T-helper 17 cell (primary cell): ENCODE measurements around the gene CMTM1. TPM values are rescaled to one million over a fixed set of nuclear protein-coding genes. Genes with fewer than 3 reads are reported as not detected.
A peak's percentile ranks its signal among the peaks of the same experiment; 100 is the strongest.

Experiments
- ATAC-seq: fragments of 150-1000 bp; cut with Tn5 transposase; 2 replicates; pipeline ENCODE4 v1.10.0; 2021; ENCODE audit warnings: mild to moderate bottlenecking, moderate library complexity
- DNase-seq, 3 donors: peaks; one replicate each; pipeline versions ENCODE4 v3.0.0 to v3.0.0-alpha.2; 2020 to 2021
- H3K9me3 ChIP-seq: one replicate; pipeline ENCODE4 v1.7.0; 2013; ENCODE audit warnings: low read length, mild to moderate bottlenecking; ENCODE audit not compliant: control insufficient read depth, poor library complexity, severe bottlenecking
- H3K27ac Mint-ChIP-seq: one replicate; pipeline ENCODE4 v1.8.0; 2022; ENCODE audit warnings: mild to moderate bottlenecking, moderate library complexity, mixed read lengths
- H3K27me3 Mint-ChIP-seq: one replicate; pipeline ENCODE4 v1.8.0; 2022; ENCODE audit warnings: mixed read lengths
- H3K36me3 Mint-ChIP-seq: one replicate; pipeline ENCODE4 v1.8.0; 2022; ENCODE audit warnings: low read depth, mixed read lengths
- H3K4me1 Mint-ChIP-seq: one replicate; pipeline ENCODE4 v1.8.0; 2022; ENCODE audit warnings: mild to moderate bottlenecking, mixed read lengths
- H3K4me3 Mint-ChIP-seq: one replicate; pipeline ENCODE4 v1.8.0; 2022; ENCODE audit warnings: mild to moderate bottlenecking, moderate library complexity, mixed read lengths
- total RNA-seq, 4 donors: library from RNA in 2 of 4; stranded (reverse) in 2 of 4; gene quantifications; one replicate each; pipeline ENCODE4 v1.2.3 and lab custom pipeline; 2022 to 2026

CMTM1 gene
- total RNA-seq, 2 donors from 2014 or later = 3.3 to 3.6 TPM

DNA sequence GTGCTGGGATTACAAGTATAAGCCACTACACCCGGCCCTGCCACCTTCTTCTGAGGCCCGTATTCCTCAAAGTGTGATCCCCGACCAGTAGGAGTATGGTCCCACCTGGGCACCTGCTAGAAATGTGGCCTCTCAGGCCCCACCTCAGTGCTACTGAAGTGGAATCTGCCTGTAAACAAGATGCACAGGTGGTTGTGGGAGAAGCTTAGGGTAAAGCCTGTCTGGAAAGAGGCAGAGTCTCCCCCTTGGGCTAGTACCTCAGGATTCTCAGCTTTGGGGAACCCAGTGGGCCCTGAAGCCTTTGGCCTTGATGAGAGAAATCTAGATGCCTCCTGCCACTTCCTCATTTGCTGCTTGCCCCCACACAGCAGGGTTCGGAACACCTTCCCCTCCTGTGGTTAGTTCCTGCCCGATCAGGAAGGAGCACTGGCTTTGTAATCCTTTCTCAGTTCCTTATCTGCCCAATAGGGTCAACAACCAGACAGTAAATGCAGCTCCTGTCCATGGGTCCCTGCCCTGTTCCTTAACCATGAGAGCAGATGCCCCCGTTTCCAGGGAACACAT is 41.6 kb upstream of the CMTM1 start:
- ATAC-seq = peak; percentile 37
- no peaks in the 10 kb centered on the region for H3K36me3 Mint-ChIP-seq
- H3K9me3 ChIP-seq = no peaks in the 10 kb centered on the region
- peak overlapping the region; percentile 73 for H3K4me3 Mint-ChIP-seq
- H3K4me1 Mint-ChIP-seq = peaks cover 62% of the 10 kb centered on the region
- DNase-seq = no peak
- H3K27me3 Mint-ChIP-seq = no peaks in the 10 kb centered on the region
- peak overlapping the region; percentile 96 for H3K27ac Mint-ChIP-seq

DNA sequence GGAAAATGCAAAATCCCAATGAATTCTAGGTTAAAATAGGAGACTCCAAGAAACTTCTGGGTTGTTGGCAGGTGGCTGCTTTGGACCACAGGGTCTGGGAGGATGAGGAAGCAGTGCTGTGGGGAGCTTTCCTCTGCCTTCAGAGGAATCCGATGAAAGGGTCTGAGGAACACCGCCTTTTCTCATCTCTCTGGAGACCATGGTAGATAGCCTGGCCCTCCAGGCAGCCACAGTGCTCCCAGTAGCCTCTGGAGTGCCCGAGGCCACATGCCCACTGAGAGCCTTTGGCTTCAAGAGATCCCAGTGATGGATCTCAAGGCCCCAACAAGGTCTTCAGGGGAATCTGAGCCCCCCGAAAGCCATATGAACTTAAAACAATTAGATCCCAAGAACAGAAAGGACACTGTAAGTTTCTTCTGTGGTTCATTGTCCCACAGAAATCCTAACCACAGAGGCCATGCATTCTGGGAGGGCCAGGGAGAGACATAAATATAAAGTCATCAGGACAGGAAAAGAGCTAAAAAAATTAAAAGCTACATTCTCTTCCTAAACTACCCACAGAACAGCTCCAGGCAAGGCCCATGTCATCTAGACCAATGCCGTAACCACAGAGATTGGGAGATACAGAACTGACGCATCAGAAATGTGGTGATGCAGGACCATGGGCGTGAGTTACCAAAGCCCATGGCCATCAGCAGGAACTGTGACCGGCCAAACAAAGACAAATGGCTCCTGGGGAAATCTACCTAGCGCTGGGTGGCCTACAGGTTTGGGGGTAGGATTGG is 40.7 kb upstream of the CMTM1 start:
- no peaks in the 10 kb centered on the region for H3K9me3 ChIP-seq
- Mint-ChIP-seq H3K27me3 (no peaks in the 10 kb centered on the region), H3K4me3 (peak overlapping the region; percentile 41), H3K27ac (peak overlapping the region; percentile 96), H3K36me3 (no peaks in the 10 kb centered on the region), H3K4me1 (peaks cover 56% of the 10 kb centered on the region)
- no peak for DNase-seq
- ATAC-seq = no peak

DNA sequence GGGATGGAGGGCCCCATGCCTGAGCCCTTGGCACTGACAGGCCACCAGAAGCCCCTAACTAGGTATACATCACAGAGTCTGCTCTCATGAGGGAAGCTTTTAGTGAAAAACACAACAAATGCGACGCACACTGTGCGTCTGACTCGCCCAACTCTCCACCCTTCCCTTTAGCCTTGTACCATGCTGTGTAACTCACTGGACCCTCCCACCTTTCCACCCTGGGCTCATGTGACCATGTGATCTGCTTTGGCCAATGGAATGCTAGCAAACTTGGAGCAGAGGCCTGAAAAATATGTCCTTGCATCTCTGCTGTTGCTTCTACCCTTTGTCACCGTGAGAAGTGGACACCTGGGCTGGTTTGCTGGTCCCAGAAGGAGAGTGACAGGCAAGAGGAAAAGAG is 37.9 kb upstream of the CMTM1 start:
- Mint-ChIP-seq H3K27me3 (no peaks in the 10 kb centered on the region), H3K4me1 (peaks cover 33% of the 10 kb centered on the region), H3K36me3 (no peaks in the 10 kb centered on the region), H3K27ac (peak overlapping the region; percentile 80), H3K4me3 (no peak overlapping the region)
- DNase-seq (no peak), ATAC-seq (no peak)
- no peaks in the 10 kb centered on the region for H3K9me3 ChIP-seq

DNA sequence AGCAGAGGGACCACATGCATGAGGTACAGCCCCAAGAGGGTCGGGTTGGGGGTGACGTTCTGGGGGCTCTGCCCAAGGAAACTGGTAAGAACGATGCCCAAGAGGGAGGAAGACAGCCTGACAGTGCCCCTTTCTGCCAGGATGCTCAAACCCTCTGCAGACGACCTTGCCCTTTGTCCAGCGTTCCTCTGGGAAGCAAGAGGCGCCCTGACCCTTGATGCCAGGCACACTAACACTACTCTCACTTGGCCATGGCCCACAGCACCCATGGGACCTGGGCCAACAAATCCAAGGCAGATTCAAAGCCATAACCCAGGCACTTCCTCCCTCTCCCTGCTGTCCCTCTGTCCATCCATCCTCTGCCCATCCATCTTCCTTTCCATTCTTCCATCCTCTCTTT is 36.8 kb upstream of the CMTM1 start:
- ATAC-seq = no peak
- Mint-ChIP-seq H3K4me3 (peak overlapping the region; percentile 12), H3K27me3 (no peaks in the 10 kb centered on the region), H3K36me3 (no peaks in the 10 kb centered on the region), H3K27ac (peak overlapping the region; percentile 80), H3K4me1 (peaks cover 26% of the 10 kb centered on the region)
- no peak for DNase-seq
- no peaks in the 10 kb centered on the region for H3K9me3 ChIP-seq

DNA sequence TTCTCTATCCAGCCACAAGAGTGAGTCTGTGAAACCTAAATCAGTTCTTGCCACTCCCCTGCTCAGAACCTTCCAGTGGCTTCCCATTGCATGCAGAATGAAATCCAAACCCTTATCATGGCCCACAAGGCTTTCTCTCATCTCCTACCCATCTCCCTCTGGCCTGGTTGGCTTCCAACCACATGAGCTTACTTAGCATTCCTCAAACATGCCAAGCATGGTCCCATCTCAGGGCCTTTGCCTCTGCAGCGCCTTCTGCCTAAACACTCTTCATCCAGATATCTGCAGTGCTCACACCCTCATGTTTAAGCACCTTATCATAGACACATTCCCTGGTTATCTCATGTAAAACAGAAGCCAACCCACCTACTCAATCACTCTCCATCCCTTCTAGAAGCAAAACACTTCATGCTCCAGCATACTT is 31.9 kb upstream of the CMTM1 start:
- Mint-ChIP-seq H3K27me3 (no peaks in the 10 kb centered on the region), H3K4me3 (no peak overlapping the region), H3K36me3 (peaks cover 7% of the 10 kb centered on the region), H3K4me1 (peaks cover 26% of the 10 kb centered on the region), H3K27ac (no peak overlapping the region)
- DNase-seq (no peak), ATAC-seq (no peak)
- H3K9me3 ChIP-seq = no peaks in the 10 kb centered on the region

DNA sequence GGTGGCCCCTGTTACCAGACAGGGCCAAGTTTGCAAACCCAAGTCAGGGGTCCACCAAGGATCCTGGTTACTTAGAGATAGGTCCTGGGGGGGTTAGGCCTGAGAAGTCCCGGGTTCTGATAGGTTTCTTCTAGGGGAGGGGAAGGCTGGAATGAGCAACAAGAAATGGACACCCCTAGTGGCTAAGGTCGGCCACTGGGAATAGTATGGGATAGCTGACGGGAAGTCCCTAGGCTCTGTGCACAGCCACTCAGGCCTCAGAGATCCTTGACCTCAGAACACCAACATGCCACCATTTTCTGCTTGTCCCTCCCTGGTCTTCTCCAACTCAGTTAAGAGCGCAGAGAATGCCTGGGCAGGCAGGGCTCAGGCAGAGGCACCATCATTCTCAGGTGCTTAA is 29.7 kb upstream of the CMTM1 start:
- no peak for DNase-seq
- Mint-ChIP-seq H3K36me3 (peaks cover 7% of the 10 kb centered on the region), H3K4me3 (no peak overlapping the region), H3K4me1 (peaks cover 29% of the 10 kb centered on the region), H3K27ac (peak overlapping the region; percentile 14), H3K27me3 (no peaks in the 10 kb centered on the region)
- ATAC-seq = no peak
- no peaks in the 10 kb centered on the region for H3K9me3 ChIP-seq

DNA sequence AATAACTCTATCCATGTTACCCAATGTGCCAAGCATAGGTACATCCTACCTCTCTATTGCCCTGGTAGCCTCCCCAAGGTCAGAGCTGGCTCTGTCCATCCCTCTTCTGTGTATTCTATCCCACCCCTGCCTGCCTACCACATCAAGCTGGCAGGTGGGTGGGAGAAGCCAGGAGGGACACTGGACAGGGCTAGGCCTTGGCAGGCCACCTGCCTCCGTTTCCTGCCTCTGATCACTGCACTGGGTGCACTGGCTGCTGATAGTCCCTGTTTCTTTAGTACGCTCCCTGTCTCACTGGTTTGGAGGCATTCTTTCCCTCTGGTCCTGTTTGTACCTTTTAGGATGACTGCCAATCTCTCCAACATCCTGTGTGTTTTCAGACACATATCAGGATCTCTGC is 29.0 kb upstream of the CMTM1 start:
- Mint-ChIP-seq H3K27me3 (no peaks in the 10 kb centered on the region), H3K4me3 (no peak overlapping the region), H3K4me1 (peaks cover 31% of the 10 kb centered on the region), H3K27ac (peak overlapping the region; percentile 45), H3K36me3 (peaks cover 7% of the 10 kb centered on the region)
- ATAC-seq (no peak), DNase-seq (no peak)
- no peaks in the 10 kb centered on the region for H3K9me3 ChIP-seq

DNA sequence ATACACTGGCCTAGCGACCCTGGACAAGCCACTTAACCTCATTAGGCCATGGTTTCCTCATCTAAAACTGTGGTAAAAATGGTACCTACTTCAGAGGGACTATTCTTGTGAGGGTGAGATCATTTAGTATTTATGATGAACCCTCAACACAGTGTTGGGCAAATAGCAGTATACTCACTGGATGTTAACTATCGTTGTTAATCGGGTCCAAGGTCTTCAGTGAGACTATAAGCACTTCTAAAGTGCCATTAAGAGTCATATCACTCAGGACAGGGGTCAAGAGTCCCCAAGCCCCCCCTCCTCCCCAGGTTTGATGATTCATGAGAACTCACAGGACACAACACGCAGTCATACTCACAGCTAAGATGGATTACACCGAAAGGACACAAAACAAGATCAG is 27.3 kb upstream of the CMTM1 start:
- H3K27ac Mint-ChIP-seq = peak overlapping the region; percentile 45

DNA sequence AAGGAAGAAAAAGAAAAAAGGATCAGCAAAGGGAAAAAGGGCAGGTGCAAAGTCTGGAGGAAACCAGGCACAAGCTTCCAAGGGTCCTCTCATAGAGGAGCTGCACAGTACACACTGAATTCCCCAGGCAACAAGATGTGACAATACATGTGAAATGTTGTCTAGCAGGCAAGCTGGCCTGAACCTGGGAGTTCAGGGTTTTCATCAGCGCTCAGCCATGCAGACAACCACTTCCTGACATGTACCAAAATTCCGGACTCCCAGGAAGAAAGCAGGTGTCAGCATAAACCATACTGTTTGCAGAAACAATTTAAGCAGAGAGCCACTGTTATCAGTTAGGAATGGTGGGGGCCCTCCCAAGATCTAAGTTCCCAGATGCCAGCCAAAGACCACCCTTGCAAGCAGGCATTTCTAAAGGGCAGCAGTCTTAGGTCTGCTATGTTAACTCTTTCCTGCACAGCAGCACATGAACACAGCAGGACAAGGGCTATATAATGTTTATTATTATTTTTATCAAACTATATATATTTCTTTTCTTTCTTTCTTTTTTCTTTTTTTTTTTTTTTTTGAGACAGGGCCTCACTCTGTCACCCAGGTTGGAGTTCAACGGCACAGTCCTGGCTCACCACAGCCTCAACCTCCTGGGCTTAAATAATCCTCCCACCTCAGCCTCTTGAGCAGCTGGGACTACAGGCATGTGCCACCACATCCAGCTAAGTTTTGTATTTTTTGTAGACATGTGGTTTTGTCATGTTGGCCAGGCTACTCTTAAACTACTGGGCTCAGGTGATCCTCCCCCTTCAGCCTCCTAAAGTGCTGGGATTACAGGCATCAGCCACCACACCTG is 26.4 kb upstream of the CMTM1 start:
- Mint-ChIP-seq H3K27ac (peak overlapping the region; percentile 56), H3K4me1 (peaks cover 33% of the 10 kb centered on the region)
- ATAC-seq = peak; percentile 55

More for the DNA sequence above, 27.3 kb upstream of the CMTM1 start:
- ATAC-seq (no peak), DNase-seq (no peak)
- Mint-ChIP-seq H3K4me3 (no peak overlapping the region), H3K4me1 (peaks cover 32% of the 10 kb centered on the region), H3K36me3 (peaks cover 7% of the 10 kb centered on the region), H3K27me3 (no peaks in the 10 kb centered on the region)
- H3K9me3 ChIP-seq = no peaks in the 10 kb centered on the region

DNA sequence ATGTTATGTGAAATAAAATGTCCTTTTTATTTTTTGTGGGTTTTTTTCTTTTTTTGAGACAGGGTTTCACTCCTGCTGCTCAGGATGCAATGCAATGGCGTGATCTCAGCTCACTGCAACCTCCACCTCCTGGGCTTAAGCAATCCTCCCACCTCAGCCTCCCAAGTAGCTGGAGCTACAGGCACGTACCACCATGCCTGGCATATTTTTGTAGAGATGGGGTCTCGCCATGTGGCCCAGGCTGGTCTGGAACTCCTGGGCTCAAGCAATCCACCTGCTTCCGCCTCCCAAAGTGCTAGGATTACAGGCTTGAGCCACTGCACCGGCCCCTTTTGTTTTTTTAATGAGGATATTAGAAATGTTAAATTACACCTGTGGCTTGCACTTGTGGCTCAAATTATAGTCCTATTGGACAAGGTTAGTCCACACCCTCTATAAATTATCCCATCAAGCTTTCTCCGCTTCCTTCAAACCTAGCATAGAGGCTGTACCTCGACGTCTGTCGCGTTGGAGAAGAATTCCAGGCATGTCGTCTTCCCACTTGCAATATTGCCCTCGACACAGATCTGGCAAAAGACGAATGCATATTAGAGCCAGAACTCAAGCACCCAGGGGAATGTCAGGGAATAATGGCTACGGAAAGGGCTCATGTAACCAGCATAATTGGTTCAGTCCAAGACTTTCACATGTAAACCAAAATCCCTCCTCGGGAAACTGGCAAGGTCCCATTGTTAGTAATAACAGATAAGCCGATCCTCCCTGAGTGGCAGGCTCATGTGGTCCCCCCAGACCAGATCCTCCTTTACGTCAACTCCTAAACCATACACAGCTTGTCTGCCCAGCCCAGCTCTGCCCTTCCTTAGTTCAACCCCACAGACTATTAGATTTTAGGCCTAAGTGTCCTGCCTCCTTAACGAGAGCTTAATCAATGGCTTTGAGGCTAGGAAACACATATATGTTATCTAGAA is 24.6 kb upstream of the CMTM1 start:
- H3K9me3 ChIP-seq = no peaks in the 10 kb centered on the region
- Mint-ChIP-seq H3K36me3 (peaks cover 7% of the 10 kb centered on the region), H3K4me1 (peaks cover 28% of the 10 kb centered on the region), H3K4me3 (no peak overlapping the region), H3K27ac (no peak overlapping the region), H3K27me3 (no peaks in the 10 kb centered on the region)
- DNase-seq (no peak), ATAC-seq (no peak)

More for the DNA sequence above, 26.4 kb upstream of the CMTM1 start:
- DNase-seq = no peak
- Mint-ChIP-seq H3K4me3 (no peak overlapping the region), H3K36me3 (peaks cover 7% of the 10 kb centered on the region), H3K27me3 (no peaks in the 10 kb centered on the region)
- H3K9me3 ChIP-seq = no peaks in the 10 kb centered on the region

DNA sequence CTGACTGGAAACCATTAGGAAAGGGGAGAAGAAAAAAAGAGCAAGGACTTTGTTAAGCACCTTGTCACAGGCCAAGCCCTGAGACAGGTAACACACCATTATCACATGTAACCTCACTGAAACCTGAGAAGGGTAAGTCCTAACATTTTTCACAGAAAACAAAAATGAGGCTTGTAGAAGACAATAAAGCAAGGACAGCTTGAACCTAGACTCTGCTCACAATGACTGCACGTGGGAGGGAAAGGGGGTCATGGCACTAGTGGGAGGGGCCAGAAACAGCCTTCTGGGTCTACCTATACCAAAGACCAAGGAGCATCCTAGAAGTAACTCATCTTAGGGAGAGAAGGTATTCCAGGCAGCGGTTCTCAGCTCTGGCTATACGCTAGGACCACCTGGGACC is 23.8 kb upstream of the CMTM1 start:
- DNase-seq (no peak), ATAC-seq (no peak)
- no peaks in the 10 kb centered on the region for H3K9me3 ChIP-seq
- H3K27ac Mint-ChIP-seq = no peak overlapping the region
- no peaks in the 10 kb centered on the region for H3K27me3 Mint-ChIP-seq
- peaks cover 4% of the 10 kb centered on the region for H3K36me3 Mint-ChIP-seq
- peaks cover 32% of the 10 kb centered on the region for H3K4me1 Mint-ChIP-seq
- H3K4me3 Mint-ChIP-seq = no peak overlapping the region

DNA sequence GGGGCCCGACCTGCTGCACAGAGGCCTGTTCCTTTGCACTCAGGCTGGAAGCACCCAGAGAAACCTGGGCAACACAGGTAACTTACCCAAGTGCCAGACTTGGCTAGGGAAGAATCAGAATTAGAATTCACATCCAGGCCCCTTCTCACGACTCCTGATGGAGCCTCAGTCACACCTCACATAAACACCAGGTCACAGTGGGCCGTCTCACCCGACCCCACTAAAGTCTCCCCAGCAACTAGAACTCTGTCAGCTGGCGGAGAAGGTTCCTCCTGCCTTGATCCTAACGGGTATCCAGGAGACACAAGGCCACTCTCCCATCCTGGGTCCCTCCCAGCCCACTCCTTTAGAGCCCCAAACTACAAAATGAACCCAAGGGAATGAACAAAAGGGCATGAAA is 22.7 kb upstream of the CMTM1 start:
- DNase-seq = no peak
- H3K9me3 ChIP-seq = no peaks in the 10 kb centered on the region
- no peak overlapping the region for H3K27ac Mint-ChIP-seq
- ATAC-seq = no peak
- H3K27me3 Mint-ChIP-seq = no peaks in the 10 kb centered on the region
- no peaks in the 10 kb centered on the region for H3K36me3 Mint-ChIP-seq
- H3K4me1 Mint-ChIP-seq = peaks cover 37% of the 10 kb centered on the region
- H3K4me3 Mint-ChIP-seq = no peak overlapping the region
